Measurements from ENCODE around the gene TUBGCP6.

DNA sequence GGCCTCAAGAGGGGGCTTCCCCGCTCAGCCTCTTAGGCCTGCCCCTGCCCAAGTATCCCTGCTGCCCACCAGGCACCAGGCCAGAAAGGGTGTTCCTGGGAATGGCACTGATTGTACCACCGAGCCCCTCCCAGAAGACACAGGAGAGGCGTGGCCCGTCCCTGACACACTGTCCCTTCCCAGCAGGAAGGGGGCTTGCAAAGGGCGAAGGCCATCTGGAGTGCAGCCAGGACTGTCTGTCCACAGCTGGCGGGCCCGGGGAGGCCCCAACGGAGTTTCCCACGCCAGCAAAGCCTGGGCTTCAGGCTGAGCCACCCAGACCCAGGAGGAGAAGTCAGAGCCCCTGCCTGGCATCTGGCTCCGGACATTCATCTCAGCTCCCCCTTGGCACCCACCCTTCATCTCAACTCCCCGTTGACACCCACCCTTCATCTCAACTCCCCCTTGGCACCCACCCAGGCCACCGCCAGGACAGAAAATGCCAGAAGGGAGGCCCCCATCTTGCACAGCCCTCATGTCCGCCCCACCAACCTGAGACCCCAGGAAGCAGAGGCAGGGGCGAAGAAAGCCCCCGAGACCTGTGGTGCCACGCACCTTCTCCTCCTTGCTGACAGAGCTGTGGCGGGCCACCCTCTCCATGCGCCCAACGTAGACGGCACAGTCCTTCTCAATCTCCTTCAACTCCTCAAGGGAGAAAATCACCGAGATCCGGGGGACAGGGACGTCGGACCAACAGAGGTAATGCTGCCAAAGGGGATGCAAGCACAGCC, 19.4 kb downstream of the TUBGCP6 start:
- TF ChIP-seq, protein P1, sequence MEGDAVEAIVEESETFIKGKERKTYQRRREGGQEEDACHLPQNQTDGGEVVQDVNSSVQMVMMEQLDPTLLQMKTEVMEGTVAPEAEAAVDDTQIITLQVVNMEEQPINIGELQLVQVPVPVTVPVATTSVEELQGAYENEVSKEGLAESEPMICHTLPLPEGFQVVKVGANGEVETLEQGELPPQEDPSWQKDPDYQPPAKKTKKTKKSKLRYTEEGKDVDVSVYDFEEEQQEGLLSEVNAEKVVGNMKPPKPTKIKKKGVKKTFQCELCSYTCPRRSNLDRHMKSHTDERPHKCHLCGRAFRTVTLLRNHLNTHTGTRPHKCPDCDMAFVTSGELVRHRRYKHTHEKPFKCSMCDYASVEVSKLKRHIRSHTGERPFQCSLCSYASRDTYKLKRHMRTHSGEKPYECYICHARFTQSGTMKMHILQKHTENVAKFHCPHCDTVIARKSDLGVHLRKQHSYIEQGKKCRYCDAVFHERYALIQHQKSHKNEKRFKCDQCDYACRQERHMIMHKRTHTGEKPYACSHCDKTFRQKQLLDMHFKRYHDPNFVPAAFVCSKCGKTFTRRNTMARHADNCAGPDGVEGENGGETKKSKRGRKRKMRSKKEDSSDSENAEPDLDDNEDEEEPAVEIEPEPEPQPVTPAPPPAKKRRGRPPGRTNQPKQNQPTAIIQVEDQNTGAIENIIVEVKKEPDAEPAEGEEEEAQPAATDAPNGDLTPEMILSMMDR (conservative IDR thresholded peaks at IDR 0.05; ENCODE audit: low read length): no peak
- TF ChIP-seq EZH2phosphoT487 (IDR thresholded peaks at IDR 0.05; ENCODE audit: borderline replicate concordance): no peak
